HepG2 (cell line): ENCODE data around the gene FIGLA. TPM values are rescaled to one million over a fixed set of nuclear protein-coding genes. Genes with fewer than 3 reads are reported as not detected.

Source experiments
- ATAC-seq: fragments of 200-7000 bp; cut with Tn5 transposase; 3 replicates; pipeline ENCODE4 v1.9.1; 2020; ENCODE audit warnings: mild to moderate bottlenecking, moderate library complexity
- BruUV-seq: library from RNA; stranded (reverse); fragments of 400-500 nt; replicated peaks from 2 replicates; lab custom pipeline; 2021; lab: Mats Ljungman, UMichigan
- CTCF ChIA-PET: fragments of 300-600 bp; formaldehyde crosslinking; extraction: SDS; loops from one replicate; lab custom pipeline; 2021; ENCODE audit warnings: low total read pairs, inconsistent platforms, low intra/inter-chr PET ratio; lab: Yijun Ruan, JAX
- POLR2A ChIA-PET: fragments of 350-600 bp; sonication (Branson Sonifier 250); formaldehyde crosslinking; loops from one replicate; lab custom pipeline; 2020; ENCODE audit warnings: antibody characterized with exemption, inconsistent platforms; lab: Yijun Ruan, JAX
- DNase-seq: peaks from one replicate; pipeline ENCODE4 v3.0.0-alpha.2; 2015; ENCODE audit warnings: low spot score
- FAIRE-seq: peaks from 3 replicates; lab custom pipeline; 2011; peaks lifted over from hg19 to GRCh38; lab: Jason Lieb, UNC
- H2AFZ ChIP-seq: one replicate; pipeline ENCODE4 v1.6.1; 2011; ENCODE audit warnings: low read length, inconsistent platforms
- H3K27ac ChIP-seq: fragments of 300-600 bp; 3 replicates; pipeline ENCODE4 v1.8.0; 2011; ENCODE audit warnings: mixed run types, mild to moderate bottlenecking, mixed read lengths, low read length, inconsistent platforms; ENCODE audit not compliant: insufficient read depth; ENCODE audit errors: extremely low read length
- H3K27me3 ChIP-seq, 2 experiments: fragments of 200-600 bp in 1 of 2; 2 replicates in 1 of 2; 3 replicates in 1 of 2; pipeline versions ENCODE4 v1.6.0 to v1.8.0; 2011; ENCODE audit warnings: low read length in 2 of 2, mild to moderate bottlenecking in 2 of 2, moderate library complexity in 2 of 2, inconsistent platforms in 1 of 2; ENCODE audit not compliant: insufficient read depth in 2 of 2, control insufficient read depth in 1 of 2
- H3K36me3 ChIP-seq, 2 experiments: fragments of 200-600 bp in 1 of 2; replicated peaks in 1 of 2; 2 replicates in 1 of 2; 3 replicates in 1 of 2; pipeline versions ENCODE4 v1.5.1 to v1.8.0; 2011; ENCODE audit warnings: low read length in 2 of 2, inconsistent platforms in 1 of 2; ENCODE audit not compliant: insufficient read depth in 2 of 2, control insufficient read depth in 1 of 2
- H3K4me1 ChIP-seq: 2 replicates; pipeline ENCODE4 v1.5.1; 2012; ENCODE audit warnings: low read length, inconsistent platforms; ENCODE audit not compliant: insufficient read depth
- H3K4me2 ChIP-seq: 2 replicates; pipeline ENCODE4 v1.6.0; 2011; ENCODE audit warnings: low read depth, low read length, inconsistent platforms
- H3K4me3 ChIP-seq, 3 experiments: fragments of 200-600 bp in 1 of 3; sonication (generic), shearing (Covaris generic) in 1 of 3; replicated peaks in 1 of 3; 2 replicates each; pipeline ENCODE4 v1.5.1; 2011 to 2016; ENCODE audit warnings: low read length in 3 of 3, inconsistent platforms in 2 of 3, low read depth in 2 of 3, mild to moderate bottlenecking in 2 of 3, control low read depth in 1 of 3, mixed read lengths in 1 of 3; ENCODE audit not compliant: insufficient read depth in 1 of 3
- H3K79me2 ChIP-seq: one replicate; pipeline ENCODE4 v1.6.1; 2011; ENCODE audit warnings: low read length, inconsistent platforms; ENCODE audit not compliant: insufficient read depth
- H3K9ac ChIP-seq: 2 replicates; pipeline ENCODE4 v1.6.0; 2011; ENCODE audit warnings: mild to moderate bottlenecking, low read depth, low read length, inconsistent platforms; ENCODE audit not compliant: insufficient read depth
- H3K9me3 ChIP-seq: 2 replicates; pipeline ENCODE4 v1.5.1; 2012; ENCODE audit warnings: mild to moderate bottlenecking, low read length
- H4K20me1 ChIP-seq: 2 replicates; pipeline ENCODE4 v1.6.0; 2011; ENCODE audit warnings: inconsistent platforms, mild to moderate bottlenecking, low read length, moderate library complexity; ENCODE audit not compliant: insufficient read depth
- ATF7 ChIP-seq, 2 experiments: fragments of 450-650 bp in 1 of 2; sonication (generic) in 1 of 2; formaldehyde crosslinking in 1 of 2; IDR thresholded peaks; 2 replicates each; pipeline versions ENCODE4 v1.4.0 to v1.6.1; 2016 to 2020; ENCODE audit warnings: antibody characterized with exemption in 1 of 2, mild to moderate bottlenecking in 1 of 2, missing genetic modification reagents in 1 of 2
- GLI4 ChIP-seq: sonication (generic); formaldehyde crosslinking; IDR thresholded peaks from 2 replicates; pipeline ENCODE4 v1.5.1; 2020; ENCODE audit warnings: missing genetic modification reagents, mild to moderate bottlenecking, moderate library complexity, borderline replicate concordance
- HNF4A ChIP-seq: sonication (generic); formaldehyde crosslinking; IDR thresholded peaks from 2 replicates; pipeline ENCODE4 v1.4.0; 2020; ENCODE audit warnings: missing genetic modification reagents
- RFX3 ChIP-seq: IDR thresholded peaks from 2 replicates; pipeline ENCODE4 v1.6.1; 2016; ENCODE audit warnings: missing biosample characterization, missing genetic modification reagents
- WGBS: methylation state at CpG from one replicate; pipeline ENCODE4 v1.1.6; 2017; ENCODE audit warnings: low lambda C conversion rate; 5-methylcytosine and 5-hydroxymethylcytosine counted together
- in situ Hi-C: cut with HindIII; loops from 2 replicates; pipeline ENCODE4 v1.10.0; 2017; ENCODE audit warnings: low pct_unique_long_range_greater_than_20kb; ENCODE audit not compliant: extremely low pct_ligation_motif_present
- intact Hi-C: fragments of 100-400 bp; cut with micrococcal nuclease; formaldehyde crosslinking; loops from one replicate; pipeline ENCODE4 v1.10.0; 2022; ENCODE audit not compliant: unreplicated experiment
- polyA plus RNA-seq, 8 experiments: library from polyadenylated mRNA; depleted of rRNA in 3 of 8; stranded (reverse) in 7 of 8; unstranded in 1 of 8; fragments of >200 nt; fragmentation: Illumina TruSeq in 4 of 8; extraction: Trizol in 4 of 8; gene quantifications; 2 replicates each; pipeline versions ENCODE4 v1.2.1 to v1.2.3, GENCODE V29; 2011 to 2016; ENCODE audit warnings: low read depth in 4 of 8, missing spikeins in 1 of 8, mixed read lengths in 1 of 8; ENCODE audit not compliant: insufficient read depth in 1 of 8
- total RNA-seq, 5 experiments: library from RNA; depleted of rRNA; stranded (reverse); fragments of >200 nt; fragmentation: Illumina TruSeq; extraction: Trizol; gene quantifications; 2 replicates each; pipeline ENCODE4 v1.2.3, GENCODE V29; 2016; ENCODE audit warnings: low read depth in 1 of 5

The FIGLA gene
- total and polyA plus RNA-seq, 2 of the 13 experiments (the other 11 are each of a cell fraction or from before 2014, with no cell fraction given), result not detected

GRCh38 chr2:70775141-70775540 lies 15.3 kb downstream of the FIGLA start:
- POLR2A ChIA-PET, result no interaction called here
- H3K36me3 ChIP-seq, result no peaks in the 10 kb centered on the region

DNA sequence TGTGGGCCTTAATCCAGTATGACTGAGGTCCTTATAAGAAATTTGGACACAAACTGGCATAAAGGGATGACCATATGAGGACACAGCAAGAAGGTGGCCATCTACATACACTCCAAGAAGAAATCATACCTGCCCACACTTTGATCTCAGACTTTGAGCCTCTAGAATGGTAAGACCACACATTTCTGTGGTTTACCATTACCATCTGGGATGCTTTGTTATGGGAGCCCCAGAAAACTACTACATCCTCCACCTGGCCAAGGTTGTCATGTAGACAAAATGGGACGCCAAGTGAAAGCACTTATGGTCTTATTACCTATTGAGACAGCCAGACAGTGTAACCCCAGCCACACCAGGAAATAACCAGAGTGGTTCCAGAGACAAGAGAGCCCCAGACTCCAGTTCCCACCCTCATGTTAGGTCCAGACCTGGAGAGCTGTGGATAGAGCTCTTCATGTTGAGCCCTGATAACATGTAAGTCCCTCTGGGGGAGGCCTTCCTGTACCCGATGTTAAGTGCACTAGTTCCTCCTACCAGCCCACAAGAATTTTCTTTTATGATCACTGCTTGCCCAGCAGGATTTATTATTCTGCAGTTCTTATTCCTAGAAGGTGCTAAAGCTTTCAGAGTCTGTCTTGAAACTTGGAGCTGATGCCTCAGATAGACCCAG lies 17.8 kb downstream of the FIGLA start:
- H3K27me3 ChIP-seq, result peaks cover 2 to 44% of the 10 kb centered on the region in 2 experiments
- POLR2A ChIA-PET, result no interaction called here
- CTCF ChIA-PET, result no interaction called here

More at GRCh38 chr2:70775141-70775540, 15.3 kb downstream of the FIGLA start:
- Histone ChIP-seq H3K27ac (no peak overlapping the region), H3K79me2 (no peaks in the 10 kb centered on the region), H2AFZ (no peak overlapping the region), H3K4me2 (no peak overlapping the region), H3K9ac (no peak overlapping the region), H3K4me3 (no peak overlapping the region), H4K20me1 (no peaks in the 10 kb centered on the region), H3K9me3 (no peaks in the 10 kb centered on the region), H3K4me1 (no peaks in the 10 kb centered on the region), H3K27me3 (peaks cover 0 to 26% of the 10 kb centered on the region in 2 experiments; a peak in 2 of 5 replicates)
- in situ Hi-C loops (no loop called here), intact Hi-C loops (no loop called here)
- FAIRE-seq (no peak), DNase-seq (no peak), ATAC-seq (no peak)
- CTCF ChIA-PET, result no interaction called here
- 1% methylated on average over 2 of the region's 2 CpGs for WGBS
- BruUV-seq, result no TSS peak
- no peak for TF ChIP-seq GLI4
- no peak for TF ChIP-seq HNF4A

More for the DNA sequence above, 17.8 kb downstream of the FIGLA start:
- TF ChIP-seq ATF7 (IDR thresholded peaks at IDR 0.05) (peak; percentile 26; the same call in 1 of the 2 replicates), ATF7 (CRISPR knock-in tag; IDR thresholded peaks at IDR 0.05) (no peak), RFX3 (CRISPR knock-in tag) (no peak)
- Histone ChIP-seq H3K9me3 (no peaks in the 10 kb centered on the region), H3K4me3 (no peak overlapping the region), H3K79me2 (no peaks in the 10 kb centered on the region), H3K4me2 (no peak overlapping the region), H3K27ac (no peak overlapping the region), H4K20me1 (no peaks in the 10 kb centered on the region), H3K4me1 (no peaks in the 10 kb centered on the region), H2AFZ (no peak overlapping the region), H3K9ac (no peak overlapping the region), H3K36me3 (no peaks in the 10 kb centered on the region)
- DNase-seq, result no peak
- BruUV-seq, result no TSS peak
- ATAC-seq, result no peak
- no peak for FAIRE-seq
- 0% methylated on average over 2 of the region's 2 CpGs for WGBS
- intact Hi-C loops, result no loop called here
- in situ Hi-C loops, result loop anchor here (5.0 kb wide), 1 partner anchor 115 kb away; no protein-coding TSS in a partner anchor
